B cell (primary cell): ENCODE results near the gene HS3ST1. TPM values are rescaled to one million over a fixed set of nuclear protein-coding genes. Genes with fewer than 3 reads are reported as not detected.

Experiments used
- ATAC-seq: fragments of 200-7000 bp; cut with Tn5 transposase; one replicate; pipeline ENCODE4 v1.10.0; 2021; ENCODE audit warnings: low read depth, mild to moderate bottlenecking, moderate number of reproducible peaks, moderate library complexity
- CTCF ChIA-PET: fragments of 350-600 bp; sonication (Branson Sonifier 250); formaldehyde crosslinking; loops from one replicate; lab custom pipeline; 2021; ENCODE audit warnings: antibody characterized with exemption, inconsistent platforms; lab: Charles Lee
- POLR2A ChIA-PET: fragments of 350-600 bp; sonication (Branson Sonifier 250); formaldehyde crosslinking; loops from one replicate; lab custom pipeline; 2021; ENCODE audit warnings: antibody characterized with exemption; lab: Charles Lee
- DNase-seq: peaks from one replicate; pipeline ENCODE4 v3.0.0; 2013
- H2AFZ ChIP-seq: 2 replicates; pipeline ENCODE4 v1.6.1; 2012; ENCODE audit warnings: mild to moderate bottlenecking, low read depth, low read length; ENCODE audit not compliant: insufficient read depth, poor library complexity, severe bottlenecking
- H3K27ac ChIP-seq, 2 donors: 1 replicate in 1 of 2; 2 replicates in 1 of 2; pipeline ENCODE4 v1.5.1; 2012 to 2013; ENCODE audit warnings: low read length in 2 of 2, mild to moderate bottlenecking in 2 of 2, moderate library complexity in 1 of 2
- H3K27me3 ChIP-seq, 4 experiments: fragments of 200-600 bp in 1 of 4; sonication (generic) in 1 of 4; replicated peaks in 1 of 4; 1 replicate in 2 of 4; 2 replicates in 2 of 4; pipeline versions ENCODE4 v1.6.1 to v1.7.0; 2013 to 2016; ENCODE audit warnings: low read length in 3 of 4, mild to moderate bottlenecking in 2 of 4, mixed read lengths in 1 of 4, moderate library complexity in 1 of 4; ENCODE audit not compliant: insufficient read depth in 4 of 4, control insufficient read depth in 3 of 4; ENCODE audit errors: control extremely low read depth in 1 of 4
- H3K36me3 ChIP-seq, 2 experiments: replicated peaks in 1 of 2; 1 replicate in 1 of 2; 2 replicates in 1 of 2; pipeline versions ENCODE4 v1.6.1 to v1.7.1; 2013; ENCODE audit warnings: low read length in 1 of 2; ENCODE audit not compliant: insufficient read depth in 2 of 2, control insufficient read depth in 1 of 2; ENCODE audit errors: control extremely low read depth in 1 of 2, extremely low read depth in 1 of 2
- H3K4me1 ChIP-seq, 2 donors: fragments of 200-600 bp in 1 of 2; sonication (generic) in 1 of 2; 1 replicate in 1 of 2; 2 replicates in 1 of 2; pipeline versions ENCODE4 v1.5.1 to v1.6.1; 2013 to 2017; ENCODE audit warnings: low read length in 2 of 2; ENCODE audit not compliant: control insufficient read depth in 2 of 2, insufficient read depth in 2 of 2
- H3K4me2 ChIP-seq: replicated peaks from 2 replicates; pipeline ENCODE3; 2012; ENCODE audit warnings: mild to moderate bottlenecking, low read depth, low read length; ENCODE audit not compliant: poor library complexity, severe bottlenecking
- H3K4me3 ChIP-seq, 5 experiments: fragments of 200-600 bp in 1 of 5; sonication (generic) in 1 of 5; 1 replicate in 3 of 5; 2 replicates in 2 of 5; pipeline versions ENCODE4 v1.5.1 to v1.7.0; 2011 to 2016; ENCODE audit warnings: low read length in 4 of 5, mild to moderate bottlenecking in 4 of 5, low read depth in 2 of 5, control low read depth in 1 of 5, moderate library complexity in 1 of 5; ENCODE audit not compliant: insufficient read depth in 1 of 5; ENCODE audit errors: control extremely low read depth in 1 of 5, extremely low read depth in 1 of 5
- H3K79me2 ChIP-seq: fragments of 200-600 bp; sonication (generic); one replicate; pipeline ENCODE4 v1.6.0; 2016; ENCODE audit warnings: low read length; ENCODE audit not compliant: control insufficient read depth, insufficient read depth
- H3K9ac ChIP-seq: fragments of 200-600 bp; sonication (generic); 2 replicates; pipeline ENCODE4 v1.6.1; 2017; ENCODE audit warnings: mild to moderate bottlenecking, low read length, moderate library complexity
- H3K9me3 ChIP-seq, 3 donors: one replicate each; pipeline versions ENCODE4 v1.6.1 to v1.7.1; 2013; ENCODE audit warnings: low read length in 2 of 3; ENCODE audit not compliant: control insufficient read depth in 2 of 3, insufficient read depth in 1 of 3; ENCODE audit errors: control extremely low read depth in 1 of 3
- H4K20me1 ChIP-seq: 2 replicates; pipeline ENCODE4 v1.6.0; 2012; ENCODE audit warnings: mild to moderate bottlenecking, low read length; ENCODE audit not compliant: insufficient read depth, control insufficient read depth, poor library complexity, severe bottlenecking
- H3K27ac Mint-ChIP-seq: one replicate; pipeline ENCODE4 v1.8.0; 2021; ENCODE audit warnings: mixed read lengths
- H3K27me3 Mint-ChIP-seq: one replicate; pipeline ENCODE4 v1.8.0; 2021; ENCODE audit warnings: mixed read lengths
- H3K4me1 Mint-ChIP-seq: one replicate; pipeline ENCODE4 v1.8.0; 2021; ENCODE audit warnings: mixed read lengths
- H3K4me3 Mint-ChIP-seq: one replicate; pipeline ENCODE4 v1.8.0; 2021; ENCODE audit warnings: mixed read lengths
- H3K9me3 Mint-ChIP-seq: one replicate; pipeline ENCODE4 v1.8.0; 2022; ENCODE audit warnings: mixed read lengths; ENCODE audit not compliant: insufficient read depth
- EZH2 ChIP-seq: IDR thresholded peaks from 2 replicates; pipeline ENCODE4 v1.6.1; 2012; ENCODE audit warnings: borderline replicate concordance, low read depth, mild to moderate bottlenecking, moderate library complexity, low read length; ENCODE audit not compliant: insufficient read depth, poor library complexity, severe bottlenecking
- WGBS: methylation state at CpG from one replicate; pipeline ENCODE4 v1.1.5; 2013; ENCODE audit warnings: missing lambda C conversion rate; ENCODE audit not compliant: insufficient coverage; 5-methylcytosine and 5-hydroxymethylcytosine counted together
- intact Hi-C: fragments of 100-400 bp; cut with micrococcal nuclease; formaldehyde crosslinking; loops from one replicate; pipeline ENCODE4 v1.10.0; 2022
- polyA plus RNA-seq: library from polyadenylated mRNA; depleted of rRNA; stranded (reverse); fragments of >200 nt; gene quantifications from 2 replicates; pipeline ENCODE4 v1.2.3, GENCODE V29; 2012
- total RNA-seq, 2 donors: library from RNA; stranded (reverse); fragments of 120-200 nt in 1 of 2; gene quantifications; 1 replicate in 1 of 2; 2 replicates in 1 of 2; pipeline versions ENCODE4 v1.2.3 to v1.2.4, GENCODE V29; 2013 to 2022
- TF ChIP-seq, protein P1 (sequence below): fragments of 200-600 bp; IDR thresholded peaks from one replicate; pipeline ENCODE4 v1.8.0; 2022; ENCODE audit warnings: antibody characterized with exemption, mild to moderate bottlenecking

Gene HS3ST1
- total and polyA plus RNA-seq, 2 donors (not counting 1 experiment from before 2014, with no cell fraction given), result 4.3 to 17.7 TPM

DNA sequence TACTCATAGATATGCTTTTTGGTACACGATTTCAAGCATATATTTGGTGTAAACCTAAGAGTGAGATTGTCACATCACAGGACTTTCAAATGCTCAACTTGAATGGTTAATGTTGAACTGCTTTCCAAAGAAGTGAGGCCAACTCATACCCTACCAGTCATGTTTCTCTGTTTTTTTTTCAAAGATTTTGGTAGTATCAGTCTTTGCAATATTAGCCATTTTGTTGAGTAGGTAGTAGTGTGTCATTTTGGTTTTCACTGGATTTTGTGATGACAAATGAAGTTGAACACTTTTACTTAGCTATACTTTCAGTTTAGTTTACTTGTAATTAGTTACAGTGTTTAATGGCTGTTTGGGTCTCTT, 12.5 kb upstream of the HS3ST1 start:
- intact Hi-C loops, result no loop called here
- Mint-ChIP-seq H3K4me1 (peaks cover 40% of the 10 kb centered on the region), H3K9me3 (no peaks in the 10 kb centered on the region), H3K4me3 (no peak overlapping the region), H3K27ac (no peak overlapping the region), H3K27me3 (no peaks in the 10 kb centered on the region)
- no peaks in the 10 kb centered on the region for H3K79me2 ChIP-seq
- ATAC-seq (no peak), DNase-seq (no peak)
- no CpG with 5 or more reads among the region's 1 CpG for WGBS
- no peaks in the 10 kb centered on the region for H4K20me1 ChIP-seq
- H3K27me3 ChIP-seq, result no peaks in the 10 kb centered on the region
- TF ChIP-seq, protein P1, sequence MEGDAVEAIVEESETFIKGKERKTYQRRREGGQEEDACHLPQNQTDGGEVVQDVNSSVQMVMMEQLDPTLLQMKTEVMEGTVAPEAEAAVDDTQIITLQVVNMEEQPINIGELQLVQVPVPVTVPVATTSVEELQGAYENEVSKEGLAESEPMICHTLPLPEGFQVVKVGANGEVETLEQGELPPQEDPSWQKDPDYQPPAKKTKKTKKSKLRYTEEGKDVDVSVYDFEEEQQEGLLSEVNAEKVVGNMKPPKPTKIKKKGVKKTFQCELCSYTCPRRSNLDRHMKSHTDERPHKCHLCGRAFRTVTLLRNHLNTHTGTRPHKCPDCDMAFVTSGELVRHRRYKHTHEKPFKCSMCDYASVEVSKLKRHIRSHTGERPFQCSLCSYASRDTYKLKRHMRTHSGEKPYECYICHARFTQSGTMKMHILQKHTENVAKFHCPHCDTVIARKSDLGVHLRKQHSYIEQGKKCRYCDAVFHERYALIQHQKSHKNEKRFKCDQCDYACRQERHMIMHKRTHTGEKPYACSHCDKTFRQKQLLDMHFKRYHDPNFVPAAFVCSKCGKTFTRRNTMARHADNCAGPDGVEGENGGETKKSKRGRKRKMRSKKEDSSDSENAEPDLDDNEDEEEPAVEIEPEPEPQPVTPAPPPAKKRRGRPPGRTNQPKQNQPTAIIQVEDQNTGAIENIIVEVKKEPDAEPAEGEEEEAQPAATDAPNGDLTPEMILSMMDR, result no peak
- TF ChIP-seq EZH2, result no peak
- H2AFZ ChIP-seq, result no peak overlapping the region
- H3K4me3 ChIP-seq, result no peak overlapping the region
- H3K4me1 ChIP-seq, result peaks cover 16 to 22% of the 10 kb centered on the region in 2 donors
- no peak overlapping the region for H3K9ac ChIP-seq
- CTCF ChIA-PET, result no interaction called here
- no peaks in the 10 kb centered on the region for H3K9me3 ChIP-seq
- no peak overlapping the region for H3K27ac ChIP-seq
- no peak overlapping the region for H3K4me2 ChIP-seq
- POLR2A ChIA-PET, result no interaction called here
- peaks cover 0 to 4% of the 10 kb centered on the region in 2 experiments for H3K36me3 ChIP-seq

DNA sequence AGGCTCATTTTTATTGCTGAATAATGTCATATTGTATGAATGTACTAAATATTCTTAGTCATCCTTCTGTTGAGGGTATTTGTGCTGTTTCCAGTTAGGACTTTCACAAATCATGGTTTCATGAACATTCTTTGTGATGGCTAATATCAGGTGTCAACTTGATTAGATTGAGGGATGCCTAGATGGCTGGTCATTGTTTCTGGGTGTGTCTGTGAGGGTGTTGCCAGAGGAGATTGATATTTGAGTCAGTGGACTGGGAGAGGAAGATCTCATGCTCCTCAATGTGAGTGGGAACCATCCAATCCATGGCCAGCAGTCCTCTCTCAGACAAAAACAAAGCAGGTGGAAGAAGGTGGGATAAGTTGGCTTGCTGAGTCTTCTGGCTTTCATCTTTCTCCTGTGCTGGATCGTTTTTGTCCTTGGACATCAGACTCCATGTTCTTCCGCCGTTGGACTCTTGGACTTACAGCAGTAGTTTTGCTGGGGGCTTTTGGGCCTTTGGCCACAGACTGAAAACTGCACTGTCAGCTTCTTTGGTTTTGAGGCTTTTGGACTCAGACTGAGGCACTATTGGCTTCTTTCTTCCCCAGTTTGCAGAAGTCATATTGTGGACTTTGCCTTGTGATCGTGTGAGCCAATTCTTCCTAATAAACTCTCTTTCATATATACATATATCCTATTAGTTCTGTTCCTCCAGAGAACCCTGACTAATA, 11.9 kb upstream of the HS3ST1 start:
- no peaks in the 10 kb centered on the region for H3K27me3 ChIP-seq
- H3K79me2 ChIP-seq, result no peaks in the 10 kb centered on the region
- H3K4me3 Mint-ChIP-seq, result no peak overlapping the region
- peak overlapping the region; percentile 33 for H3K27ac Mint-ChIP-seq
- H3K9ac ChIP-seq, result no peak overlapping the region
- intact Hi-C loops, result no loop called here
- CTCF ChIA-PET, result interaction anchor here (0.7 kb wide), 2 partner anchors 14 to 17 kb away, joined by 3 read pairs; no protein-coding TSS in a partner anchor
- H3K27me3 Mint-ChIP-seq, result no peaks in the 10 kb centered on the region
- peaks cover 45% of the 10 kb centered on the region for H3K4me1 Mint-ChIP-seq
- peaks cover 0 to 2% of the 10 kb centered on the region in 2 experiments for H3K36me3 ChIP-seq
- H3K4me2 ChIP-seq, result peak overlapping the region; percentile 32
- peaks cover 21 to 27% of the 10 kb centered on the region in 2 donors for H3K4me1 ChIP-seq
- DNase-seq (no peak), ATAC-seq (no peak)
- H3K9me3 Mint-ChIP-seq, result no peaks in the 10 kb centered on the region
- no peak overlapping the region for H3K4me3 ChIP-seq
- no peak overlapping the region for H3K27ac ChIP-seq
- H2AFZ ChIP-seq, result no peak overlapping the region
- WGBS, result 88% methylated on average over 1 of the region's 4 CpGs
- POLR2A ChIA-PET, result interaction anchor here (0.5 kb wide), 1 partner anchor 161 kb away, joined by 8 read pairs; no protein-coding TSS in a partner anchor
- TF ChIP-seq, protein P1, result no peak
- no peak for TF ChIP-seq EZH2
- H3K9me3 ChIP-seq, result no peaks in the 10 kb centered on the region
- no peaks in the 10 kb centered on the region for H4K20me1 ChIP-seq
